PC-9 (cell line): ENCODE measurements around the gene PRDM13. TPM values are rescaled to one million over a fixed set of nuclear protein-coding genes. Genes with fewer than 3 reads are reported as not detected.
"Not testable (repeated sequence)": the region's sequence is repeated elsewhere in the genome, so short reads cannot be mapped to it uniquely, and the experiment has no call there.

ENCODE experiments used
- BruUV-seq: library from RNA; stranded (reverse); fragments of 400-500 nt; replicated peaks from 2 replicates; lab custom pipeline; 2021; lab: Mats Ljungman, UMichigan
- CTCF ChIA-PET: fragments of 300-600 bp; sonication (Branson Sonifier 250); formaldehyde crosslinking; loops from one replicate; lab custom pipeline; 2022; ENCODE audit warnings: antibody characterized with exemption; lab: Charles Lee
- POLR2A ChIA-PET: fragments of 300-600 bp; sonication (Branson Sonifier 250); formaldehyde crosslinking; loops from one replicate; lab custom pipeline; 2022; ENCODE audit warnings: antibody characterized with exemption; ENCODE audit not compliant: unreplicated experiment; lab: Charles Lee
- DNase-seq, 2 experiments: peaks; one replicate each; pipeline versions ENCODE4 v3.0.0 to v3.0.0-alpha.2; 2015 to 2022; ENCODE audit warnings: mixed read lengths in 1 of 2
- H2AFZ ChIP-seq: fragments of 200-600 bp; sonication (generic); 2 replicates; pipeline ENCODE4 v1.8.1; 2017; ENCODE audit warnings: antibody characterized with exemption
- H3F3A ChIP-seq: fragments of 200-600 bp; sonication (generic); 2 replicates; pipeline ENCODE4 v1.8.1; 2017; ENCODE audit warnings: antibody characterized with exemption, mild to moderate bottlenecking, low read depth; ENCODE audit not compliant: insufficient read depth
- H3K27ac ChIP-seq: fragments of 200-600 bp; sonication (generic); 2 replicates; pipeline ENCODE4 v1.6.1; 2016; ENCODE audit warnings: mixed run types
- H3K27me3 ChIP-seq: fragments of 200-600 bp; sonication (generic); 2 replicates; pipeline ENCODE4 v1.6.1; 2016; ENCODE audit warnings: low read depth, mixed run types; ENCODE audit not compliant: insufficient read depth
- H3K36me3 ChIP-seq: fragments of 200-600 bp; sonication (generic); 2 replicates; pipeline ENCODE4 v1.6.1; 2016; ENCODE audit warnings: low read depth, mixed run types
- H3K4me1 ChIP-seq: fragments of 200-600 bp; sonication (generic); replicated peaks from 2 replicates; pipeline ENCODE4 v1.6.1; 2016; ENCODE audit warnings: mixed run types; ENCODE audit not compliant: insufficient read depth
- H3K4me2 ChIP-seq: fragments of 200-600 bp; sonication (generic); 2 replicates; pipeline ENCODE4 v1.6.1; 2017; ENCODE audit warnings: mixed run types
- H3K4me3 ChIP-seq: fragments of 200-600 bp; sonication (generic); 2 replicates; pipeline ENCODE4 v1.6.1; 2016; ENCODE audit warnings: mixed run types
- H3K79me2 ChIP-seq: fragments of 200-600 bp; sonication (generic); 2 replicates; pipeline ENCODE4 v1.6.1; 2017; ENCODE audit warnings: low read depth, mixed run types
- H3K9me2 ChIP-seq: fragments of 200-600 bp; sonication (generic); 2 replicates; pipeline ENCODE4 v1.8.1; 2017; ENCODE audit warnings: mild to moderate bottlenecking; ENCODE audit not compliant: insufficient read depth
- H3K9me3 ChIP-seq: fragments of 200-600 bp; sonication (generic); 2 replicates; pipeline ENCODE4 v1.8.1; 2016; ENCODE audit warnings: low read depth; ENCODE audit not compliant: insufficient read depth
- H4K20me1 ChIP-seq: fragments of 200-600 bp; sonication (generic); 2 replicates; pipeline ENCODE4 v1.8.1; 2017; ENCODE audit not compliant: insufficient read depth
- CTCF ChIP-seq: fragments of 200-600 bp; sonication (generic); conservative IDR thresholded peaks from 2 replicates; pipeline ENCODE4 v1.6.1; 2017; ENCODE audit warnings: mixed run types, antibody characterized with exemption, mild to moderate bottlenecking, moderate library complexity
- EZH2 ChIP-seq: fragments of 200-600 bp; sonication (generic); IDR thresholded peaks from 2 replicates; pipeline ENCODE4 v1.8.0; 2017; ENCODE audit warnings: antibody characterized with exemption, low read depth
- intact Hi-C: fragments of 100-400 bp; cut with micrococcal nuclease; formaldehyde crosslinking; loops from one replicate; pipeline ENCODE4 v1.10.0; 2022; ENCODE audit not compliant: unreplicated experiment
- total RNA-seq: library from RNA; stranded (reverse); gene quantifications from 2 replicates; pipeline ENCODE4 v1.2.3, GENCODE V29; 2021

The PRDM13 gene
- total RNA-seq, 1 experiment from 2014 or later: not detected

GRCh38 chr6:99645986-99646385 is 39.4 kb downstream of the PRDM13 start:
- H3K9me3 ChIP-seq: no peaks in the 10 kb centered on the region

GRCh38 chr6:99650091-99650571 is 43.5 kb downstream of the PRDM13 start:
- H3K9me2 ChIP-seq, POLR2A ChIA-PET, H3K27ac ChIP-seq, BruUV-seq, H3F3A ChIP-seq, H3K9me3 ChIP-seq, intact Hi-C loops, H3K36me3 ChIP-seq, H2AFZ ChIP-seq, H3K4me2 ChIP-seq, DNase-seq, H3K27me3 ChIP-seq, CTCF ChIA-PET, H3K4me1 ChIP-seq, H3K79me2 ChIP-seq, H4K20me1 ChIP-seq, H3K4me3 ChIP-seq: not testable (repeated sequence)

More at GRCh38 chr6:99645986-99646385, 39.4 kb downstream of the PRDM13 start:
- ChIA-PET CTCF (no interaction called here), POLR2A (no interaction called here)
- Histone ChIP-seq H4K20me1 (no peaks in the 10 kb centered on the region), H3K4me2 (no peak overlapping the region), H3K27me3 (no peaks in the 10 kb centered on the region), H3K27ac (no peak overlapping the region), H2AFZ (no peak overlapping the region), H3K79me2 (no peaks in the 10 kb centered on the region), H3K4me3 (no peak overlapping the region), H3F3A (no peaks in the 10 kb centered on the region), H3K4me1 (no peaks in the 10 kb centered on the region), H3K36me3 (no peaks in the 10 kb centered on the region), H3K9me2 (no peaks in the 10 kb centered on the region; the same call in 1 of the 2 replicates)
- TF ChIP-seq EZH2: no peak
- no peak for TF ChIP-seq CTCF
- intact Hi-C loops: no loop called here
- no TSS peak for BruUV-seq
- no peak for DNase-seq

GRCh38 chr6:99660206-99660605 is 53.6 kb downstream of the PRDM13 start:
- no peaks in the 10 kb centered on the region for H3K9me2 ChIP-seq
- ChIA-PET POLR2A (no interaction called here), CTCF (no interaction called here)
- intact Hi-C loops: no loop called here
- H3K4me1 ChIP-seq: no peaks in the 10 kb centered on the region
- no peaks in the 10 kb centered on the region for H3F3A ChIP-seq
- H2AFZ ChIP-seq: no peak overlapping the region
- no peak overlapping the region for H3K4me3 ChIP-seq
- H3K4me2 ChIP-seq: no peak overlapping the region
- no TSS peak for BruUV-seq
- H3K36me3 ChIP-seq: no peaks in the 10 kb centered on the region
- no peak for TF ChIP-seq EZH2
- TF ChIP-seq CTCF: no peak
- H3K79me2 ChIP-seq: no peaks in the 10 kb centered on the region
- DNase-seq: no peak
- H4K20me1 ChIP-seq: no peaks in the 10 kb centered on the region
- H3K27me3 ChIP-seq: no peaks in the 10 kb centered on the region
- no peak overlapping the region for H3K27ac ChIP-seq
- no peaks in the 10 kb centered on the region; the same call in 1 of the 2 replicates for H3K9me3 ChIP-seq

- no TSS peak for BruUV-seq
- no peak for DNase-seq
- Histone ChIP-seq H3K27ac (no peak overlapping the region), H3K79me2 (no peaks in the 10 kb centered on the region), H3K9me2 (no peaks in the 10 kb centered on the region), H3K36me3 (no peaks in the 10 kb centered on the region), H3K9me3 (no peaks in the 10 kb centered on the region; the same call in 1 of the 2 replicates), H2AFZ (no peak overlapping the region), H3K27me3 (no peaks in the 10 kb centered on the region), H3F3A (no peaks in the 10 kb centered on the region), H4K20me1 (no peaks in the 10 kb centered on the region), H3K4me1 (no peaks in the 10 kb centered on the region), H3K4me3 (no peak overlapping the region), H3K4me2 (no peak overlapping the region)
- POLR2A ChIA-PET: no interaction called here
- intact Hi-C loops: no loop called here
- CTCF ChIA-PET: no interaction called here
- TF ChIP-seq EZH2 (no peak), CTCF (no peak)
Observed at GRCh38 chr6:99661870-99662269, 55.2 kb downstream of the PRDM13 start.
